ENCODE results near the gene AGAP1.

The AGAP1 gene

DNA sequence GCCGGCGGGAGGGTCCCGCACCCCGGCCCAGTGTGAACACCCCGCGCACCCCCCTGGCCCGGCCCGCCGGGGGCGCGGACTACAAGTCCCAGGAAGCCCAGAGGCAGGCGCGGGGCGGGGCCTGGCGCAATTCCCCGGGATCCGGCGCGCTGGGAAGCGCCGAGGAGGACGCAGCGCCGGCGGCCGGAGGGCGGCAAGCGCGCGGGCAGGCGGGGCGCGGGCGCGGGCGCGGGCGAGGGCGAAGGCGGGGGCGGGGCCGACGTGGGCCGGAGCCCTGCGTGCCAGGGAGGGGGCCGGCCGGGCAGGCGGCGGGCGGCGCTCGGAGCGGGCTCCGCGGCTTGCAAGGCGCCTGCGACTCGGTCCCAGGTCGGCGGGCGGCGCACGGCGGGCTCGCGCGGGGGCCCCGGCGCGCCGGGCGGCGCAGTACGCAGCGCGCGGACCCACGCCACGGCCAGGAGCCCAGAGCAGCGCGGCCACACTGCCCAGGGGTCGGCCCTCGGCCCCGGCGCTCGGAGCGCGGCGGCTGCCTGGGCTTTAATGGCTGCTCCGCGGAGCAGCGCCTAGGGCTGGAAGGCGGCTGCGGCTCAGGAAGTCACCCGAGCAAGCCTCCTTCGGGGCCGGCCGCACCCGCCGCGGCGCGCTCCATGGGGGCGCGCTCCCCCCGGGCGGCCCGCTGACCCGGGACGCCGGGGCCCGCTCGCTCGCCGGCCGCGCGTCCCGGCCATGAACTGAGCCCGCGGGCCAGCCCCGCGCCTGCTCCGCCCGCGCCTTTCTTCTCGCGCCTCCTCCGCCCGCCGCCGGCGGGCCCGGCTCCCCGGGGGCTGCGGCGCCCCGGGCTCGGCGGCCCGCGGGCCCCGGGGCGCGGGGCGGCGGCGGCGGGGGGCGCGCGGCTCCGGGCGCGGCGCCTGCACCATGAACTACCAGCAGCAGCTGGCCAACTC lies at the start of gene AGAP1:
TSS of gene AGAP1 (plus strand) at position 269 of the 941 bp plus-strand sequence.
- no peak for DNase-seq (ENCODE audit: low spot score)

DNA sequence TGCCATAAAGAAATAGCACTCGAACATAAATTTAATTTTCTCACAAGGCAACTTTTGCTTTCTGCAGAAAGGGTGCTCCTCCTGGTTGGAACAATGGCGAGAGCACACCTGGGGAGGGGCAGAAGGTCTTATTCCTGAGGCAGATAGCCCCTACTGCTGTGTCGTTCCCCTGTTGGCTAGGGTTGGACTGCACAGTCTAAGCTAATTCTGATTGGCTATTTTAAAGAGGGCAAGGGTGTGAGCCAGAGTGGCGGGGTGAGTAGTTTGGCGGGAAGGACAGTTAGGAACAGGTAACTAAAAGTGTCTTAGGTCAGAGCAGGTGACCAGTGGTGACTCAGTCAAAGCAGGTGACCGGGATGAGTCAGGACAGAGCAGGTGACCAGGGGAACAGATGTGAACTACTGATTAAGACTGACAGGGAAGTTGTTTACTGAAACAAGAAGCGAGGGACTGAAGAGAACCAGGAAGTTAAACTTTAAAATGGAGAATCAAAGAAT lies 49.7 kb upstream of the AGAP1 start:
- DNase-seq (ENCODE audit: low spot score): no peak

DNA sequence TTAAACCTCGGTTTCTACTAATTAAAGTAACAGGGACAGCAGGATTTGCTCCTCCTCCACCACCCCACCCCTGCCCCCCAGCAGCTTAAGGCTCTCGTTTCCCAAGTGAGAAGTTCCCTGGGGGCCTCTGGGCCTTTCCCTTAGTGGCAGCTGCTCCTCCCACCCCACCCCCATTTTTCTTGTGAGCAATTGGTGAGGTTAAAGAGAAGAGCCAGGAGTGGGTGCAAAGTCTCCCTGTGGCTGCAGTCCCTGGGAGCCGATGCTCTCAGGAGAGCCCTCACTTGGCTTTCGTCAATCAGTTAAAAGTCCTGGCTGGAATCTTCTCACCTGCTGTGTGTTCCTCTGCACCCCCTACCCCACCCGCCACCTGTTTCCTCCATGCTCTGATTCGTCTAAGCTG lies 48.7 kb upstream of the AGAP1 start:
- no peak for DNase-seq (ENCODE audit: low spot score)

DNA sequence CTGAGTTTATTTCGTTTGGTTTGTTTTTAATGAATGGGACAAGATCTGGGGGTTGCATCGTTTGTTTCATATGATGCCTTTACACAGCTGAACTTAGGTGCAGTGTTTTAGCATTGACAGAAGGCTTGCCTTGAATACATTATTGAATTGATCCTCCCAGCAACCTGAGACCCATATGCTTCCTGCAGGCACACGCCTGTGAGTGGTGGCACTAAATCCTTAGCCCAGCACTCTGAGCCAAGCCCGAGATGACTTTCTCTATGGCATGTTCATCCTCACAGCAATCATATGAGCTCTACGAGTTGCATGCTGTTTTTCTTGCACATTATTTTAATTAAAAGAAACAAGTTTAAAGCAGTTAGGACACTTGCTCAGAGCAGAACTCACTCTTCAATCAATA lies 47.8 kb upstream of the AGAP1 start:
- DNase-seq (ENCODE audit: low spot score): no peak

DNA sequence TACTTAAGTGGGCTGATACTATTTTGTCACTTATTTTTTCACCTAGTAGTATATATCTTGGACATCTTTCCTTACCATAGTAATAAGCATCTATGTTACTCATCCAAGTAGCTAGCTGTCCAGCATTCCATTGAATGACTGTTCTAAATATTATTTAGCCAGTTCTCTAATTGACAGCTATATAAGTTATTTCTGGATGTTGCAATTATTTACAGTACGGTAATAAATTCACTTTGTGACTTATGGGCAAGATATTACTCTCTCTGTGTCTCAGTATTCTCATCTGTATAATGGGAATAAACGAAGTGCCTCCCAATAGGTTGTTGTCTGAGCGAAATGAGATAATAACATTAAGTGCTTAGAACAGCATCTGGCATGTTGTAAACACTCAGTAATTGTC lies 46.6 kb upstream of the AGAP1 start:
- DNase-seq (ENCODE audit: low spot score): no peak

DNA sequence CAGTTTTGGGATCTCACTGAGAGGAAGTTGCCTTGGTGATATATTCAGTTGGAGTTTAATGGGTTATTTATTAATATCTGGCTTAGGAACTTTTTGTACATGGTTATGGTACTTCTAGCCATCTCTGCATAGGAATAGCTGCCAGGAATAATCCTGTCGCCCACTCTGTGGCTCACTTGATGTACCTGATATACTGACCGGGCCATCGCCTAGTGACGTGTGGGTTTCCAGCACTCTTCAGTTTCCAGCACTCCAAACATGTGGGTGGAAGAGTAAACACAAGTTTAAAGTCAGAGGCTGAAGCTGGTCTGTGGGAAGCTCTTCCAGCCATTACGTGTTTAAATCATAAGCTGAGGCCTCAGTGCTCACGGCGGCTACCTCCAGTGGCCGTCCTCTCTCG lies 44.3 kb upstream of the AGAP1 start:
- no peak for DNase-seq (ENCODE audit: low spot score)

DNA sequence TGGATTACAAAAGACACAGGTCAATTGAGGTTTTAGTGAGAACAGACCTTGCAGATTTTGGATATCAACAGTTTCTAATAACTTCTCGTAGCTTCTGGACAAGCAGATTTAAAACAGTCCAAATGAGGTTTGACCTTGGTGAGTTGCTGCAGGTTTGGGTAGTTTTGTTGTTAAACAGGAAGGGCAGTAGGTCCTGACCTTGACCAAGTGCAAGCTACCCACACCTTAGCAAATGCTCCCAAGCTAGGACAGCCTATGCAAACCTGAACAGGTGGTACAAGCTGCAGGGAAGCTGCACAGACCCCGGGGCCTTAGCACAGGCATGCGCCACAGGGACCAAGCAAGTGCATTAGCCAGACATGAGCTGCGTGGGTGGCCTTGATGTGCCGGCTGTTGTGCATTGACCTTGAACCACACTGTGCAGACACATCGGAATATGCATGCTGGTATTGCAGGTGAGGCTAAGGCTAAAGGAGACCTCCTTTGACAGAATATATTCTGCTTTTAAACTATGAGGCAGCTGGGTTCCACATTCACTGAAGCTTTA lies 40.2 kb upstream of the AGAP1 start:
- no peak for DNase-seq (ENCODE audit: low spot score)

DNA sequence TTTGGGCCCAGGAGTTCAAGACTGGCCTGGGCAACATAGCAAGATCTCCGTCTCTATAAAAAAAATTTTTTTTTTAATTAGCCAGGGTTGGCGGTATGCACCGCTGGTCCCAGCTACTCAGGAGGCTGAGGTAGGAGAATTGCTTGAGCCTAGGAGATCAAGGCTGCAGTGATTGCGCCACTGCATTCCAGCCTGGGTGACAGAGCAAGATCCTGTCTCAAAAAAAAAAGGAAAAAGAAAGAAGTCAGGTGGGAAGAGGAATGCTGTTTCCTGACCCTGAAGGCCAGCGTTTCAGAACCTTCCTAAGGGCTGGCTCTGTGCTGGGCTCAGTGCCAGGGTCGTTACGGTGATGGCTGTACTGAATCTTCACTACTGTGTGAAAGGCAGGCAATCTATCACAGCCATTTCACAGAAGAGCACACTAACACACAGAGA lies 35.0 kb upstream of the AGAP1 start:
- DNase-seq (ENCODE audit: low spot score): no peak

DNA sequence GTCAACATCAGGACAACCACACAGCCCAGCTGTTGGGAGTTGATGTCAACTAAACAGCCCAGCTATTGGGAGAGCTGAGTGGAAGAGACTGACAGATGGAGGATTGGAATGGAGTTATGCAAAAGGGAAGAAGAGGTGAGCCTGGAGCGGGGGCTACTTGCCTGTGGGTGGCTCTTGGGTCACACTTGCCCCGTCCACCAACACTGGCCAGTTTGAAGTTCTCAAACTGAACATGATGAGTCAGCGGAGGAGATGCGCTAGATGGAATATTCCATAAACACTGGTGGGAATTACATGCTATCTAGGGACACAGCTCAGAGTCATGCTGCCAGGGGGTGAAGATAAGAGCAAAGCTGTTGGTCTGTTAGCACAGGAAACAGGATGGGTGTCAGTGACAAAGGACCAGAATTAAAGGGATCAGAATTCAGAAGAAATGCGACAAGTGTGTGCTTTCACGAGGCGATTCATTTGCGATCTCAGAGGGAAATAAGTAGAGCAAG lies 33.2 kb upstream of the AGAP1 start:
- DNase-seq (ENCODE audit: low spot score): no peak

DNA sequence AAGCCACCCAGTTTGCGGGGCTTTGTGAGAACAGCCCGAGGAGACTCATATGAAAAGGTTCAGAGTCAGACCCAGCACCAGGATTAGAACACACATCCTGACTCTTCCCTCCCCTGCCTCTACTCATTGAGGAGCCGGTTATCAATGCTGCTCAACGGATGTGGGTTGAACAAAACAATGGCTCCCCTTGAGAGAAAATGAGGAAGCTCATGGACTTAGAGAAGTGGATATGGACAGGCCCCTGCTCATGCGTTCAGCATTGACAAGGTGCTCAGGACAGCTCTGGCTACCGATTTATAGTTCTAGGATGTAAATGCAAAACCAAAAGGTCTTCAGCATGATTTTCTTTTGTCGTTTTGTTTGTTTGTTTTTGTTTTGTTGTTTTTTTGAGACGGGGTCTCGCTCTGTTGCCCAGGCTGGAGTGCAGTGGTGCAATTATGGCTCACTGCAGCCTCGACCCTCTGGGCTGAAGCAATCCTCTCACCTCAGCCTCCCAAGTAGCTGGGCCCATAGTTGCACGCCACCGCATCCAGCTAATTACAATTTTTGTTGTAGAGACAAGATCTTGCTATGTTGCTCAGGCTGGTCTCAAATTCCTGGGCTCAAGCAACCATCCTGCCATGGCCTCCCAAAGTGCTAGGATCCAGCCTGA lies 32.0 kb upstream of the AGAP1 start:
- DNase-seq (ENCODE audit: low spot score): no peak

DNA sequence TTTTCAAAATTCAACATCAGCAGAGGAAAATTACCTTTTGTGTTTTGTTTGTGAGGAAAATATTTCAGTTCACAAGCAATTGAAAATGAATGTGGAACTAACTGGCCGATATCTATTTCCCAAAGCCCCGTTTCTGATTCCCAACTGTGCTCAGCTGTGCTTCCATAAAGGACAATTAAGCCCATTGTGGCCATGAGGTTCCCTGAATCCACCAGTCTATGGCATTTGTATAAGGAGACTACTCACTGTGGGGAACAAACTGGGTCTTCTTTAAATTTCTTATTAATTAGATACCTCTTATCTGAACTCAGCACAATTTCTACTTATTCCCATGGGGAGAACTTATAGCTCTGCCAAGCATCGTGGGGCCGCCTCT lies 31.4 kb upstream of the AGAP1 start:
- DNase-seq (ENCODE audit: low spot score): no peak

DNA sequence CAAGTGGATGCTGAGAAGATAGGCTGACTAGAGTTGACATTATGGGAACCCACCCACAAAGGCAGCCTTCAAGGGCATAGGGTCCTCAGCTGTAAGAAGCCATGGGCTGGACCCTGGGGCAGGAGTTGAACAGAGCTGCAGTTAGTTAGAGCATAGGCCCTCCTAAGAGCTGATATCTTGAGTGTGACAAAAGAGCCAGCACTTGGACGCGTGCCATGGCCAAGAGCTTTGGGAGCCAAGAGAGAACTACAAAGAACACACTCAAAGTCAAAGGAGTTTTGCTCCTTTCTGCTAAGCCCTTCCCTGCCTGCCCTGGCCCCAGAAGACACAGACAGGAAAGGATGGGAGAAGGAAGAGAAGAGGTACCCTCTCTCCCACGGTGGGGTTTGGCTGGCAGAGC lies 29.9 kb upstream of the AGAP1 start:
- no peak for DNase-seq (ENCODE audit: low spot score)

DNA sequence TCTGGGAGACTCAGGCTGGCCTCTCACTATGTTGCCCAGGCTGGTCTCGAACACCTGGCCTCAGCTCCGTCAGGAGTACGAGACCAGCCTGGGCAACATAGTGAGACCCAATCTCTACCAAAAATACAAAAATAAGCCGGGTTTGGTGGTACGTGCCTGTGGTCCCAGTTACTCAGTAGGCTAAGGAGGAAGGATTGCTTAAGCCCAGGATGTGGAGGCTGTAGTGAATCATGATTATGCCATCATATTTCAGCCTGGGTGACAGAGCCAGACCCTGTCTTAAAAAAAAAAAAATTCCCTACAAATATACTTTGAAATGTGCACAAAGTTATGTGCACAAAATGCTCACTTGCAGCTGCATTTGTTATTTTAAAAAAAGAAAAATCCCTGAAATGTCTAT lies 26.3 kb upstream of the AGAP1 start:
- no peak for DNase-seq (ENCODE audit: low spot score)

DNA sequence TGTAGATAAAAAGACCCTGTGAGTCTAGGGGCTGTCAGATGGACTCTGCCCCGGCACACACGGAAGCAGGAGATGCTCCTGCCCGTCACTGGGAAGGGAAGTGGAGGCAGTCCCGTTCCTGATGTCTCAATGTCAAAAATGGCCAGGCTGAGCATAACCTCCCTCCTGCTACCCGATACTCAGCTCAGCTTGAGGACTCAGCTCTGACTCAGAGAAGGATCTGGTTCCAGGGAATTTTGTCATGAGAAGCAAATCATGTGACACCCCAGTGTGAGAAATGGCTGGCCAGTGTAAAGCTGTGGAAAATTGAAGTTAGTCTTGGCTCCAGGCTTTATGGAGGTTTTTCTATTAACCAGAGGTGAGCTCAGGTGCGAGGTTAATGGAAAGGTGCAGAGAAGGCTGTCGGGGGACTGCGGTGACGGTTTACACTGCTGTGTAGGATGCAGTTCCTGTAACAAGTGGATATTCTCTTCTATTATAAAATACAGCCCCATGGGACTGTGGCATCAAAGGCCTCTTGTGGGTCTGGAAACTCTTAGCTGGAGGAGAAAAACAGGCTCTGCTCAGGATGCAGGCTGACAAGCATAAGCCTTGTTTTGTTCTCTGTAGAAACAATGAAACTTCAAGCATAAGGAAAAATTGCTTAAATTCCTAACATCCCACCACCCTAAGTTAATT lies 24.7 kb upstream of the AGAP1 start:
- DNase-seq (ENCODE audit: low spot score): no peak

DNA sequence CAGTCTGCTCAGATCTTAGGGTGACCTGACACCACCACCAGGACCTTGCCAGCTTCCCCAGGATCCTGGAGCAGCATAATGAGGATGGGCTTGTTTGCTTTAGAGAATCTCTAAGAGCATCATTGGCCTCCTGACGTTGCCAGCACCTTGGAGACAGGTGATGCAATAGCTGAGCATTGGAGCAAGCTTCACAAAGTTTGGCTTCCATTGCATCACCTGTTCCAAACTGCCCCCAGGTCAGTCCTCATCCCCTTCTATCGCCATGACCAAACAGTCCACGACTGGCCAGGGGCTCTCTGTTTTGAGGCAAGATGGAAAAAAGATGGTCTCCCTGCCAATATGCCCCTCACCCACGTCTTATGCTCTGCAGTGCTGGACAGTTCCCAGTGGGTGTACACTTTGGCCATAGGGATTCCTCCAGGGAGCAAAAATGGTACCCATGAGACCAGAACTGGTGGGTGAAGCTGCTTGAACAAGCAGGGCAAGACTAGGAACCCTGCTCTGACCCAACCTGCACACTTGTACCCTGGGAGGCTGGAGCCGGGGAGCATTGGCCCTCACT lies 22.6 kb upstream of the AGAP1 start:
- no peak for DNase-seq (ENCODE audit: low spot score)

DNA sequence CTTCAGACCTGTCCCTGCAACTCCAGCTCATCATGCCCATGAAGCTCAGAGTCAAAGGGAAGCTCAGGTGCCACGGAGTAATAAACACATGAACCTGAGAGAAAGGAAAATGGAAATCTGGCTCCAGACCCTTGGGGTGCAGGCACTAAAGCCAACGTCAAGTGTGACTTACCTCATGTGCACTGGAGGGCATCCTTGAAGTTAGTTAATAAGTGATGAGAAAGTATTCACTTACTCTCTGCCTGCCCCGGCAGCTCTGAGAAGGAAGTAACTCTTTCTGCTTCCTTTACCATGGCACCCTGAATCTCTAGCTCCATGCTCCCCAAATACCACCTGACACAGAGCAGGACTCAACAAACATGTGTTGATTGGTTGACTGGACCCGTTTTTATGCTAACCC lies 21.4 kb upstream of the AGAP1 start:
- DNase-seq (ENCODE audit: low spot score): no peak

DNA sequence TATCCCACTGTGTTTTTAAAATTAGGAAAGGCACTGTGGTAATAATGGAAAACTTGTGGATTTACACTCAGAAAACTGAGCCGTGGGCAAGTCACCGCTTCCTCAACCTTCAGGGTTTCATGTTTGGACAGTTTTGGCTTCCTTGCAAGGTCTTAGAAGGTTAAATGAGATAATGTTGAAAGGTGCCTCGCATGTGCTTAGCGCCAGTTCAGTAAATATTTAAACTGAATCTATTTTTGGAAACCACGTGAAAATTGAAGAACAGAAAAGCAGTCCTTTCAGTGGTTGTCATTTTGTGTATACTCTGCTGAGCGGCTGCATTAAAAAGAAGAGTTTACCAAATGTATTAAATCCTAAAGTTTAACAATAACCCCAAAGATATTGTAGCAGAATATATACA lies 15.2 kb upstream of the AGAP1 start:
- no peak for DNase-seq (ENCODE audit: low spot score)

DNA sequence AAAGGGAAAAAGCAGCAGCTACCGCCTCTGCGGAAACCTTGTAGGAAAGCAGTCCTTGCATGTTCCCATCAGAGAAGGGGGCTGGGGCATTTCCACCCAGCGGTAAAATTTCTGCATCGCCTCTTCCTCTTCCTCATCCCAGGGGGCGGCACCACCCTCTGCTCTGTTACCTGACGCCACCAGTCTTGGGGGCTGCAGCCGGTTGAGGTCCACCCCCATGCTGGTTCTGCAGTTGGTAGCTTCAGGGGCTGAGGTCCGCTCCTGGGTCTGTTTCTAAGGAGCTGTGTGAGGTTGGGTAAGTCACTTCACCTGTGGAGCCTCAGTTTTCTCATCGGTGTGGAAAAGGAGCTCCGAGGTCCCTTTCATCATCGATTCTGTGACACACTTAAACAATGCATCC lies 14.2 kb upstream of the AGAP1 start:
- no peak for DNase-seq (ENCODE audit: low spot score)

DNA sequence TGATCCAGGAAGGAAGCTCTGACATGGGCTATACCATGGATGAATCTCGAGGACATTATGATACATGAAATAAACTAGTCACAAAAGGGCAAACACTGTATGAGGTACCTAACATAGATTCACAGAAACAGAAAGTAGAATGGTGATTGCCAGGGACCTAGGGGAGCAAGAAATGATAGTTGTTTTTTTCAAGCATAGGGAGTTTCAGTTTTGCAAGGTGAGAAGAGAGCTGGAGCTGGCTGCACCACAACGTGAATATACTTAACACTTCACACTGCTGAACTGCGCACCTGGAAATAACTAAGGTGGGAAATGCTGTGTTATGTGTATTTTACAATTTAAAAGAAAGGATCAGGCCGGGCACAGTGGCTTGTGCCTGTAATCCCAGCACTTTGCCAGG lies 13.2 kb upstream of the AGAP1 start:
- no peak for DNase-seq (ENCODE audit: low spot score)

DNA sequence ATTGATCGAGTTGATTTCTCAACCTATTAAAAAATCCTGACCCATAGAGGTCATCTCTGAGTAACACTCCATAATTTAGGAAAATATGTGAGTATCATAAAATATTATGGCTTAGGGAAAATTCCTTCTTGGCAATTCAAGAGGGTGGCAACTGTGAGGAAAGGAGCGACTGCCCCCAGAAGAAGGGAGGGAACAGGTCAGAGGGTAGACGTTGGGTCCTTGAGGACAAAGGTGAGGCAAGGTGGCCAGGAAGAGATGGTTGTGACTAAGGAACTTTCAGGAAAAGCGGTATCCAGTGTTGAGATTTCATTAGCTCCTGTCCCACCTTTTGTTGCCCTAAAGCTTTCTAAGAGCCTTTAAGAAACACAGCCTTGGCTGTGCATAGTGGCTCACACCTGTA lies 10.5 kb upstream of the AGAP1 start:
- no peak for DNase-seq (ENCODE audit: low spot score)

DNA sequence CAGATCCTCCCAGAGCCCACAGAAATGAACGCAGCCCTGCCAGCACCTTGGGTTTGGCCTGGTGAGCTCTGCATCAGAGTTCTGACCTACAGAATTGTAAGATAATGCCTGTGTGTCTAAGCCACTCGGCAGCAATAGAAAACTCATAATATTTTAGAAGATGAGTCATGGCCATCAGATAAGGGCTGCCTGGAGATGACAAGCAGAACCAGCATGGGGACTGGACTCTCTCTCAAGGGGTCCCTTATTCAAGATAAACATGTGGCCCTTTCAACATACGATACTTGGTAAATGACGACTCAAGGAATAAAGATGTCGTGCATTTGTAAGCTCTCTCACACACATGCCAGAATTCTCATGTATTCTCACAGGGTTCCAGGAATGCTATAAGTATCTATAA lies 8.5 kb upstream of the AGAP1 start:
- no peak for DNase-seq (ENCODE audit: low spot score)

DNA sequence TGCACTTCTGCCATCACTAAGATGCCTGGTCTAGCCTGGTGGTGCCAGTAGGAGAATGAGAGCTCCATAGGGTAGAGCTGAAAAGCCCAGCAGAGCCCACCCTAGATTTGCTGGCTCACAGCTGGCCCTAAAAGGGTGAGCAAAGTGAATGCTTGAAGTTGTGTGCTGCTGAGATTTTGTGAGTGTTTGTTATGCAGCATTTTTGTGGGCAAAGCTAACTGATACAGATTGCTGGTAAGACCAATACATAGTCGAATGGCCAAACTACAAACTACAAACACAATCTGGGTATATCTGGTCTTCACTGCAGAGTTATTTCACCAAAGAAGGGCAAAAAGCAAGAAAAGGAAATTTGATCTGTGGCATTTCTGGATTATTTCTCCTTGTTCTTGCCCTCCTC lies 7.1 kb upstream of the AGAP1 start:
- no peak for DNase-seq (ENCODE audit: low spot score)

Measured in CD4-positive, alpha-beta T cell treated with Interleukin-6 at 100 ng/mL for 8 hours (primary cell).